Peyer's patch (tissue), 4 donors: ENCODE data around the gene SLC9A4. TPM values are rescaled to one million over a fixed set of nuclear protein-coding genes. Genes with fewer than 3 reads are reported as not detected.
"Not testable (repeated sequence)": the region's sequence is repeated elsewhere in the genome, so short reads cannot be mapped to it uniquely, and the experiment has no call there.

Source experiments
- DNase-seq, 3 donors: peaks; one replicate each; pipeline ENCODE4 v3.0.0-alpha.2; 2017 to 2019
- H3K27ac ChIP-seq, 4 donors: fragments of 200-600 bp; sonication (generic); one replicate each; pipeline ENCODE4 v1.5.1; 2016 to 2019
- H3K27me3 ChIP-seq, 2 donors: fragments of 200-600 bp; sonication (generic); one replicate each; pipeline ENCODE4 v1.5.1; 2019
- H3K36me3 ChIP-seq, 3 donors: fragments of 200-600 bp; sonication (generic); one replicate each; pipeline ENCODE4 v1.5.1; 2016 to 2019
- H3K4me1 ChIP-seq, 4 donors: fragments of 200-600 bp; sonication (generic); one replicate each; pipeline ENCODE4 v1.5.1; 2016 to 2019
- H3K4me3 ChIP-seq, 4 donors: fragments of 200-600 bp; sonication (generic); 1 replicate in 3 of 4; 2 replicates in 1 of 4; pipeline ENCODE4 v1.5.1; 2016 to 2019; ENCODE audit warnings: mild to moderate bottlenecking in 1 of 4
- H3K9me3 ChIP-seq, 4 donors: fragments of 200-600 bp; sonication (generic); one replicate each; pipeline ENCODE4 v1.5.1; 2016 to 2019; ENCODE audit warnings: mild to moderate bottlenecking in 1 of 4
- CTCF ChIP-seq, 6 experiments: fragments of 450-650 bp in 4 of 6; fragments of 200-600 bp in 2 of 6; sonication (generic) in 1 of 6; IDR thresholded peaks; one replicate each; pipeline ENCODE4 v1.5.1; 2017 to 2019; ENCODE audit warnings: antibody characterized with exemption in 6 of 6, mild to moderate bottlenecking in 3 of 6, moderate library complexity in 1 of 6
- POLR2A ChIP-seq, 2 donors: fragments of 450-650 bp; IDR thresholded peaks; one replicate each; pipeline ENCODE4 v1.5.1; 2017; ENCODE audit warnings: antibody characterized with exemption in 2 of 2, mild to moderate bottlenecking in 2 of 2, moderate library complexity in 2 of 2
- total RNA-seq, 4 donors: library from RNA; depleted of rRNA; stranded (reverse); fragments of >200 nt; gene quantifications; one replicate each; pipeline ENCODE4 v1.1.0, GENCODE V29; 2016

The SLC9A4 gene
- total RNA-seq, 4 donors from 2014 or later: not detected

GRCh38 chr2:102551329-102552096 is 78.5 kb downstream of the SLC9A4 start:
- no peaks in the 10 kb centered on the region for H3K27me3 ChIP-seq
- TF ChIP-seq POLR2A (IDR thresholded peaks at IDR 0.05): no peak
- no peak for TF ChIP-seq CTCF (IDR thresholded peaks at IDR 0.05)
- no peak for DNase-seq
- H3K9me3 ChIP-seq: peaks cover 0 to 7% (median 0%) of the 10 kb centered on the region in 4 donors
- no peaks in the 10 kb centered on the region for H3K36me3 ChIP-seq
- no peaks in the 10 kb centered on the region for H3K4me1 ChIP-seq
- no peak overlapping the region for H3K4me3 ChIP-seq
- H3K27ac ChIP-seq: no peak overlapping the region

GRCh38 chr2:102553601-102554000 is 80.6 kb downstream of the SLC9A4 start:
- Histone ChIP-seq H3K27me3 (no peaks in the 10 kb centered on the region), H3K27ac (no peak overlapping the region), H3K4me3 (no peak overlapping the region), H3K4me1 (no peaks in the 10 kb centered on the region), H3K9me3 (peaks cover 0 to 7% (median 0%) of the 10 kb centered on the region in 4 donors), H3K36me3 (no peaks in the 10 kb centered on the region)
- TF ChIP-seq CTCF (IDR thresholded peaks at IDR 0.05) (no peak), POLR2A (IDR thresholded peaks at IDR 0.05) (no peak)
- DNase-seq: no peak

- Histone ChIP-seq H3K9me3 (no peaks in the 10 kb centered on the region), H3K4me1 (no peaks in the 10 kb centered on the region), H3K36me3 (no peaks in the 10 kb centered on the region), H3K27ac (no peak overlapping the region), H3K4me3 (no peak overlapping the region), H3K27me3 (no peaks in the 10 kb centered on the region)
- DNase-seq: no peak
- TF ChIP-seq POLR2A (IDR thresholded peaks at IDR 0.05): no peak
- TF ChIP-seq CTCF (IDR thresholded peaks at IDR 0.05): no peak
Measured at GRCh38 chr2:102558463-102558862, 85.4 kb downstream of the SLC9A4 start.

GRCh38 chr2:102562542-102562941 is 89.5 kb downstream of the SLC9A4 start:
- not testable (repeated sequence) for H3K36me3 ChIP-seq, H3K4me1 ChIP-seq, H3K27ac ChIP-seq, H3K4me3 ChIP-seq, H3K27me3 ChIP-seq, H3K9me3 ChIP-seq, DNase-seq

- H3K36me3 ChIP-seq: no peaks in the 10 kb centered on the region
- no peaks in the 10 kb centered on the region for H3K27me3 ChIP-seq
- H3K4me3 ChIP-seq: no peak overlapping the region
- no peaks in the 10 kb centered on the region for H3K9me3 ChIP-seq
- no peak for DNase-seq
- no peaks in the 10 kb centered on the region for H3K4me1 ChIP-seq
- H3K27ac ChIP-seq: no peak overlapping the region
- TF ChIP-seq POLR2A (IDR thresholded peaks at IDR 0.05): no peak
- TF ChIP-seq CTCF (IDR thresholded peaks at IDR 0.05): no peak
Measured at GRCh38 chr2:102575888-102576287, 102.9 kb downstream of the SLC9A4 start.

GRCh38 chr2:102578376-102578775 is 105.3 kb downstream of the SLC9A4 start:
- no peak overlapping the region for H3K4me3 ChIP-seq
- no peaks in the 10 kb centered on the region for H3K36me3 ChIP-seq
- no peaks in the 10 kb centered on the region for H3K9me3 ChIP-seq
- no peaks in the 10 kb centered on the region for H3K27me3 ChIP-seq
- no peak for DNase-seq
- no peak overlapping the region for H3K27ac ChIP-seq
- TF ChIP-seq POLR2A (IDR thresholded peaks at IDR 0.05) (no peak), CTCF (IDR thresholded peaks at IDR 0.05) (no peak)
- H3K4me1 ChIP-seq: peaks cover 0 to 3% (median 0%) of the 10 kb centered on the region in 4 donors
